Muscle of leg (tissue), 11 donors: ENCODE data around the gene PTPRT. TPM values are rescaled to one million over a fixed set of nuclear protein-coding genes. Genes with fewer than 3 reads are reported as not detected.
A peak's percentile ranks its signal among the peaks of the same experiment; 100 is the strongest.

Experiments used
- DNase-seq: peaks from one replicate; pipeline ENCODE4 v3.0.0; 2013
- H3K27ac ChIP-seq: one replicate; pipeline ENCODE4 v1.5.1; 2013; ENCODE audit warnings: mild to moderate bottlenecking, low read length, control low read depth
- H3K27me3 ChIP-seq: one replicate; pipeline ENCODE4 v1.6.1; 2013; ENCODE audit warnings: low read length; ENCODE audit not compliant: control insufficient read depth, insufficient read depth
- H3K36me3 ChIP-seq: one replicate; pipeline ENCODE4 v1.6.1; 2013; ENCODE audit warnings: low read length; ENCODE audit not compliant: control insufficient read depth, insufficient read depth
- H3K4me1 ChIP-seq: one replicate; pipeline ENCODE4 v1.6.1; 2013; ENCODE audit warnings: low read length; ENCODE audit not compliant: control insufficient read depth, insufficient read depth
- H3K4me3 ChIP-seq: one replicate; pipeline ENCODE4 v1.5.1; 2013; ENCODE audit warnings: low read length, control low read depth
- H3K9me3 ChIP-seq: replicated peaks from 2 replicates; pipeline ENCODE4 v1.6.1; 2013; ENCODE audit warnings: low read depth, low read length; ENCODE audit not compliant: control insufficient read depth
- WGBS: methylation state at CpG from one replicate; pipeline ENCODE4 v1.1.5; 2013; ENCODE audit warnings: missing lambda C conversion rate; ENCODE audit not compliant: insufficient coverage; 5-methylcytosine and 5-hydroxymethylcytosine counted together
- polyA plus RNA-seq, 8 donors: library from polyadenylated mRNA; unstranded; fragments of 120-200 nt; gene quantifications; one replicate each; pipeline versions ENCODE4 v1.2.1 to v1.2.3, GENCODE V29; 2013; ENCODE audit warnings: inconsistent platforms in 1 of 8, low replicate concordance in 1 of 8; ENCODE audit not compliant: insufficient read length in 8 of 8, insufficient read depth in 1 of 8
- total RNA-seq: library from RNA; stranded (reverse); fragments of 120-200 nt; gene quantifications from one replicate; pipeline ENCODE4 v1.2.4, GENCODE V29; 2013

The PTPRT gene
- total and polyA plus RNA-seq, 9 donors, result 0.10 to 0.94 (median 0.51) TPM

- no peak overlapping the region for H3K27ac ChIP-seq
- DNase-seq, result peak; percentile 24
- no peaks in the 10 kb centered on the region for H3K9me3 ChIP-seq
- H3K27me3 ChIP-seq, result no peaks in the 10 kb centered on the region
- H3K4me1 ChIP-seq, result no peaks in the 10 kb centered on the region
- no peaks in the 10 kb centered on the region for H3K36me3 ChIP-seq
- WGBS, result no CpG with 5 or more reads among the region's 1 CpG
- no peak overlapping the region for H3K4me3 ChIP-seq
These were observed 121.2 kb downstream of the PTPRT start for GRCh38 chr20:43068482-43068881.

GRCh38 chr20:43066125-43066524 lies 123.6 kb downstream of the PTPRT start:
- no peak overlapping the region for H3K27ac ChIP-seq

GRCh38 chr20:43065299-43065698 lies 124.4 kb downstream of the PTPRT start:
- H3K4me3 ChIP-seq, result no peak overlapping the region
- no peak for DNase-seq
- no peaks in the 10 kb centered on the region for H3K4me1 ChIP-seq
- no peaks in the 10 kb centered on the region for H3K27me3 ChIP-seq
- no peaks in the 10 kb centered on the region for H3K9me3 ChIP-seq
- no peak overlapping the region for H3K27ac ChIP-seq
- no peaks in the 10 kb centered on the region for H3K36me3 ChIP-seq

More at GRCh38 chr20:43066125-43066524, 123.6 kb downstream of the PTPRT start:
- Histone ChIP-seq H3K4me3 (no peak overlapping the region), H3K9me3 (no peaks in the 10 kb centered on the region), H3K4me1 (no peaks in the 10 kb centered on the region), H3K27me3 (no peaks in the 10 kb centered on the region), H3K36me3 (no peaks in the 10 kb centered on the region)
- DNase-seq, result no peak
- WGBS, result 52% methylated on average over 3 of the region's 6 CpGs

- no peaks in the 10 kb centered on the region for H3K4me1 ChIP-seq
- H3K9me3 ChIP-seq, result no peaks in the 10 kb centered on the region
- no peak overlapping the region for H3K27ac ChIP-seq
- no peaks in the 10 kb centered on the region for H3K36me3 ChIP-seq
- H3K4me3 ChIP-seq, result no peak overlapping the region
- WGBS, result 70% methylated on average over 1 of the region's 1 CpG
- DNase-seq, result no peak
- H3K27me3 ChIP-seq, result no peaks in the 10 kb centered on the region
These were observed 131.6 kb downstream of the PTPRT start for GRCh38 chr20:43058077-43058476.

GRCh38 chr20:43057317-43057716 lies 132.4 kb downstream of the PTPRT start:
- Histone ChIP-seq H3K9me3 (no peaks in the 10 kb centered on the region), H3K4me3 (no peak overlapping the region), H3K4me1 (no peaks in the 10 kb centered on the region), H3K27me3 (no peaks in the 10 kb centered on the region), H3K27ac (no peak overlapping the region), H3K36me3 (no peaks in the 10 kb centered on the region)
- DNase-seq, result no peak

GRCh38 chr20:43055181-43055884 lies 134.4 kb downstream of the PTPRT start:
- no peaks in the 10 kb centered on the region for H3K4me1 ChIP-seq
- H3K27ac ChIP-seq, result no peak overlapping the region
- WGBS, result 29% methylated on average over 1 of the region's 5 CpGs
- H3K4me3 ChIP-seq, result no peak overlapping the region
- H3K36me3 ChIP-seq, result no peaks in the 10 kb centered on the region
- no peaks in the 10 kb centered on the region for H3K9me3 ChIP-seq
- no peak for DNase-seq
- H3K27me3 ChIP-seq, result no peaks in the 10 kb centered on the region

- H3K27ac ChIP-seq, result no peak overlapping the region
- H3K27me3 ChIP-seq, result no peaks in the 10 kb centered on the region
- no peaks in the 10 kb centered on the region for H3K9me3 ChIP-seq
- no peaks in the 10 kb centered on the region for H3K4me1 ChIP-seq
- WGBS, result no CpG with 5 or more reads among the region's 1 CpG
- no peak for DNase-seq
- H3K4me3 ChIP-seq, result no peak overlapping the region
- no peaks in the 10 kb centered on the region for H3K36me3 ChIP-seq
These were observed 137.2 kb downstream of the PTPRT start for GRCh38 chr20:43052532-43052931.

GRCh38 chr20:43046966-43047365 lies 142.7 kb downstream of the PTPRT start:
- Histone ChIP-seq H3K4me1 (no peaks in the 10 kb centered on the region), H3K9me3 (no peaks in the 10 kb centered on the region), H3K27ac (no peak overlapping the region), H3K27me3 (no peaks in the 10 kb centered on the region), H3K4me3 (no peak overlapping the region), H3K36me3 (no peaks in the 10 kb centered on the region)
- 28% methylated on average over 5 of the region's 7 CpGs for WGBS
- no peak for DNase-seq

- DNase-seq, result no peak
- WGBS, result 26% methylated on average over 3 of the region's 4 CpGs
- H3K9me3 ChIP-seq, result no peaks in the 10 kb centered on the region
- no peak overlapping the region for H3K27ac ChIP-seq
- no peaks in the 10 kb centered on the region for H3K4me1 ChIP-seq
- H3K36me3 ChIP-seq, result no peaks in the 10 kb centered on the region
- H3K27me3 ChIP-seq, result no peaks in the 10 kb centered on the region
- H3K4me3 ChIP-seq, result no peak overlapping the region
These were observed 145.8 kb downstream of the PTPRT start for GRCh38 chr20:43043887-43044286.

GRCh38 chr20:43040427-43040826 lies 149.3 kb downstream of the PTPRT start:
- H3K4me1 ChIP-seq, result no peaks in the 10 kb centered on the region
- no peaks in the 10 kb centered on the region for H3K36me3 ChIP-seq
- H3K4me3 ChIP-seq, result no peak overlapping the region
- no peak overlapping the region for H3K27ac ChIP-seq
- H3K27me3 ChIP-seq, result no peaks in the 10 kb centered on the region
- no peaks in the 10 kb centered on the region for H3K9me3 ChIP-seq
- peak; percentile 33 for DNase-seq
- 7% methylated on average over 2 of the region's 6 CpGs for WGBS
